ENCODE results near the gene KRT80. TPM values are rescaled to one million over a fixed set of nuclear protein-coding genes. Genes with fewer than 3 reads are reported as not detected.

Gene KRT80
- total RNA-seq, 1 experiment from 2014 or later: 8.8 TPM

GRCh38 chr12:52142431-52142830 is 49.4 kb downstream of the KRT80 start:
- no peaks in the 10 kb centered on the region for H3K9me2 ChIP-seq (ENCODE audit: insufficient read depth)
- no peaks in the 10 kb centered on the region for H3K9me3 ChIP-seq (ENCODE audit: control insufficient read depth in 1 of 2, insufficient read depth in 1 of 2, low read depth in 1 of 2, low read length in 2 of 2)
- TF ChIP-seq SRF (IDR thresholded peaks at IDR 0.05; ENCODE audit: low read depth) (no peak), RAD21 (IDR thresholded peaks at IDR 0.05; ENCODE audit: low read depth) (no peak), ZNF274 (IDR thresholded peaks at IDR 0.05; ENCODE audit: low read depth, low read length) (no peak), SP1 (IDR thresholded peaks at IDR 0.05; ENCODE audit: low read depth) (no peak)
- DNase-seq (ENCODE audit: low read depth, low spot score): no peak
- H3K27ac ChIP-seq (ENCODE audit: low read depth, low read length): no peak overlapping the region; the same call in 1 of the 2 replicates
- no peaks in the 10 kb centered on the region for H3K36me3 ChIP-seq (ENCODE audit: control insufficient read depth in 1 of 2, insufficient read depth in 2 of 2, low read length in 2 of 2)
- H2AFZ ChIP-seq (ENCODE audit: low read depth, low read length, poor library complexity, severe bottlenecking): no peak overlapping the region
- H3K4me2 ChIP-seq (ENCODE audit: low read length): no peak overlapping the region
- POLR2A ChIA-PET: no interaction called here
- ATAC-seq: no peak
- no peaks in the 10 kb centered on the region for H3K27me3 ChIP-seq (ENCODE audit: insufficient read depth, low read length)
- CTCF ChIA-PET: interaction anchor here (1.2 to 7.0 kb wide), 7 partner anchors 14 to 739 kb away, joined by 3 to 140 read pairs (median 8); no protein-coding TSS in a partner anchor
- no TSS peak for BruUV-seq (replicated peaks)
- H3K9ac ChIP-seq (ENCODE audit: low read length): peak overlapping the region; percentile 91; the same call in 1 of the 2 replicates
- H3K79me2 ChIP-seq (ENCODE audit: insufficient read depth, low read length): peaks cover 15% of the 10 kb centered on the region; the same call in 1 of the 2 replicates
- intact Hi-C loops (cut with micrococcal nuclease): loop anchor here (2.0 to 5.0 kb wide), 3 partner anchors 255 to 838 kb away; no protein-coding TSS in a partner anchor
- RAD21 ChIA-PET (ENCODE audit: low non-redundant PET in 1 of 2, low total read pairs in 2 of 2, uncharacterized antibody in 2 of 2, unreplicated experiment in 2 of 2): interaction anchor here in 1 of 2 experiments (1.4 to 1.8 kb wide), 2 partner anchors 728 to 838 kb away, joined by 5 to 6 read pairs; no protein-coding TSS in a partner anchor
- H4K20me1 ChIP-seq (ENCODE audit: insufficient read depth): no peaks in the 10 kb centered on the region
- no peak overlapping the region for H3K4me3 ChIP-seq (replicated peaks in 1 of 2; ENCODE audit: low read depth in 1 of 2, low read length in 2 of 2)
- peaks cover 42 to 71% of the 10 kb centered on the region in 2 experiments for H3K4me1 ChIP-seq (ENCODE audit: control insufficient read depth in 1 of 2, insufficient read depth in 2 of 2, low read length in 2 of 2)

GRCh38 chr12:52141875-52142274 is 49.9 kb downstream of the KRT80 start:
- Histone ChIP-seq H4K20me1 (ENCODE audit: insufficient read depth) (no peaks in the 10 kb centered on the region), H3K9me3 (ENCODE audit: control insufficient read depth in 1 of 2, insufficient read depth in 1 of 2, low read depth in 1 of 2, low read length in 2 of 2) (no peaks in the 10 kb centered on the region), H3K4me1 (ENCODE audit: control insufficient read depth in 1 of 2, insufficient read depth in 2 of 2, low read length in 2 of 2) (peaks cover 41 to 66% of the 10 kb centered on the region in 2 experiments), H3K9ac (ENCODE audit: low read length) (peak overlapping the region; percentile 91), H3K27ac (ENCODE audit: low read depth, low read length) (no peak overlapping the region), H3K4me3 (replicated peaks in 1 of 2; ENCODE audit: low read depth in 1 of 2, low read length in 2 of 2) (no peak overlapping the region), H3K36me3 (ENCODE audit: control insufficient read depth in 1 of 2, insufficient read depth in 2 of 2, low read length in 2 of 2) (no peaks in the 10 kb centered on the region), H3K79me2 (ENCODE audit: insufficient read depth, low read length) (peaks cover 14% of the 10 kb centered on the region; the same call in 1 of the 2 replicates), H3K4me2 (ENCODE audit: low read length) (peak overlapping the region; percentile 26; the same call in 1 of the 2 replicates), H2AFZ (ENCODE audit: low read depth, low read length, poor library complexity, severe bottlenecking) (no peak overlapping the region), H3K9me2 (ENCODE audit: insufficient read depth) (no peaks in the 10 kb centered on the region), H3K27me3 (ENCODE audit: insufficient read depth, low read length) (no peaks in the 10 kb centered on the region)
- intact Hi-C loops (cut with micrococcal nuclease): loop anchor here (2.0 to 5.0 kb wide), 3 partner anchors 255 to 839 kb away; no protein-coding TSS in a partner anchor
- DNase-seq (ENCODE audit: low read depth, low spot score) (no peak), ATAC-seq (no peak)
- no TSS peak for BruUV-seq (replicated peaks)
- ChIA-PET CTCF (no interaction called here), POLR2A (no interaction called here), RAD21 (ENCODE audit: low non-redundant PET in 1 of 2, low total read pairs in 2 of 2, uncharacterized antibody in 2 of 2, unreplicated experiment in 2 of 2) (no interaction called here)
- TF ChIP-seq FOSL1 (IDR thresholded peaks at IDR 0.05; ENCODE audit: low read depth): no peak
- TF ChIP-seq POLR2A (IDR thresholded peaks at IDR 0.05; ENCODE audit: borderline replicate concordance, extremely low read depth, insufficient read depth, insufficient read length): no peak
- no peak for TF ChIP-seq ZNF274 (IDR thresholded peaks at IDR 0.05; ENCODE audit: low read depth, low read length)
- TF ChIP-seq ZFX (IDR thresholded peaks at IDR 0.05): no peak
- no peak for TF ChIP-seq YY1 (IDR thresholded peaks at IDR 0.05; ENCODE audit: extremely low read depth, insufficient replicate concordance, low read depth, low read length)
- no peak for TF ChIP-seq EZH2phosphoT487 (IDR thresholded peaks at IDR 0.05; ENCODE audit: borderline replicate concordance)
- no peak for TF ChIP-seq EZH2 (IDR thresholded peaks at IDR 0.05)
- TF ChIP-seq ZBTB33 (IDR thresholded peaks at IDR 0.05; ENCODE audit: extremely low read depth, insufficient replicate concordance, low read length): no peak
- TF ChIP-seq SRF (IDR thresholded peaks at IDR 0.05; ENCODE audit: low read depth): no peak
- TF ChIP-seq RAD21 (IDR thresholded peaks at IDR 0.05; ENCODE audit: low read depth): no peak
- no peak for TF ChIP-seq ELF1 (IDR thresholded peaks at IDR 0.05; ENCODE audit: borderline replicate concordance, low read depth)
- TF ChIP-seq CTCF (IDR thresholded peaks at IDR 0.05 in 2 of 3, conservative IDR thresholded peaks at IDR 0.05 in 1 of 3; ENCODE audit: borderline replicate concordance in 1 of 3, insufficient read depth in 1 of 3, low read depth in 2 of 3, low read length in 2 of 3): no peak
- no peak for TF ChIP-seq MAX (IDR thresholded peaks at IDR 0.05)
